ENCODE results near the gene CEP164.

DNA sequence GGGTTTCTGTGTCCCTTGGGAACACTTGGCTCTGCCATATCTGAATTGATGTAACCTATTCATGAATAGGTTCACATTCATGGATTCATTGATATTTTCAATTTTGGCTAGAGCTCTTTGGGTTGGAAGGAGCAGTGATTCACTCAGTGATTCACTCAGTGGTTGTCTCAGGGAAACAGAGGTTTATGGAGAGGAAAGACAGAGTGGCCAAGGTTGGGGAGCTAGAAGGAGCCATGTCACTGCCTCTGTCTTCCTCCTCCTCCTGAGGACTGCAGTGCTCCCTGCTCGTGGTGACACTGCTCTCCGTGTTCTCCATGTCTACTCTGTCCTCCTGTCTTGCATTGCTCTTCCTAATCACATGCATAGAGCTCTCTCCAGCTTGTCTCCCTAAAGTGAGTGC, 17.4 kb downstream of the CEP164 start:
- TF ChIP-seq POLR2AphosphoS5 (IDR thresholded peaks at IDR 0.05; ENCODE audit: insufficient read depth in 1 of 2, low read depth in 1 of 2) (no peak), POLR2A (IDR thresholded peaks at IDR 0.05) (no peak)
- TF ChIP-seq, protein P1, sequence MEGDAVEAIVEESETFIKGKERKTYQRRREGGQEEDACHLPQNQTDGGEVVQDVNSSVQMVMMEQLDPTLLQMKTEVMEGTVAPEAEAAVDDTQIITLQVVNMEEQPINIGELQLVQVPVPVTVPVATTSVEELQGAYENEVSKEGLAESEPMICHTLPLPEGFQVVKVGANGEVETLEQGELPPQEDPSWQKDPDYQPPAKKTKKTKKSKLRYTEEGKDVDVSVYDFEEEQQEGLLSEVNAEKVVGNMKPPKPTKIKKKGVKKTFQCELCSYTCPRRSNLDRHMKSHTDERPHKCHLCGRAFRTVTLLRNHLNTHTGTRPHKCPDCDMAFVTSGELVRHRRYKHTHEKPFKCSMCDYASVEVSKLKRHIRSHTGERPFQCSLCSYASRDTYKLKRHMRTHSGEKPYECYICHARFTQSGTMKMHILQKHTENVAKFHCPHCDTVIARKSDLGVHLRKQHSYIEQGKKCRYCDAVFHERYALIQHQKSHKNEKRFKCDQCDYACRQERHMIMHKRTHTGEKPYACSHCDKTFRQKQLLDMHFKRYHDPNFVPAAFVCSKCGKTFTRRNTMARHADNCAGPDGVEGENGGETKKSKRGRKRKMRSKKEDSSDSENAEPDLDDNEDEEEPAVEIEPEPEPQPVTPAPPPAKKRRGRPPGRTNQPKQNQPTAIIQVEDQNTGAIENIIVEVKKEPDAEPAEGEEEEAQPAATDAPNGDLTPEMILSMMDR (IDR thresholded peaks at IDR 0.05) = no peak

Measured in vagina (tissue), 2 donors.